Keratinocyte (primary cell): ENCODE measurements around the gene SMIM3. TPM values are rescaled to one million over a fixed set of nuclear protein-coding genes. Genes with fewer than 3 reads are reported as not detected.

Source experiments
- DNase-seq: peaks from one replicate; pipeline ENCODE4 v3.0.0-alpha.2; 2011; ENCODE audit warnings: low read depth, missing footprints, low spot score
- FAIRE-seq: peaks from 2 replicates; lab custom pipeline; 2011; peaks lifted over from hg19 to GRCh38; lab: Jason Lieb, UNC
- H2AFZ ChIP-seq: 2 replicates; pipeline ENCODE4 v1.6.0; 2012; ENCODE audit warnings: low read length, control low read depth, inconsistent platforms; ENCODE audit not compliant: control insufficient read depth
- H3K27ac ChIP-seq: 2 replicates; pipeline ENCODE4 v1.5.1; 2011; ENCODE audit warnings: low read length; ENCODE audit not compliant: control insufficient read depth, insufficient read depth
- H3K27me3 ChIP-seq: 3 replicates; pipeline ENCODE4 v1.6.0; 2011; ENCODE audit warnings: low read length; ENCODE audit not compliant: control insufficient read depth, insufficient read depth; ENCODE audit errors: extremely low read depth
- H3K36me3 ChIP-seq, 2 experiments: 2 replicates in 1 of 2; 3 replicates in 1 of 2; pipeline ENCODE4 v1.5.1; 2011; ENCODE audit warnings: low read length in 2 of 2, mild to moderate bottlenecking in 1 of 2; ENCODE audit not compliant: control insufficient read depth in 2 of 2, insufficient read depth in 2 of 2; ENCODE audit errors: extremely low read depth in 1 of 2
- H3K4me1 ChIP-seq: 3 replicates; pipeline ENCODE4 v1.5.1; 2011; ENCODE audit warnings: low read length; ENCODE audit not compliant: control insufficient read depth, insufficient read depth; ENCODE audit errors: extremely low read depth
- H3K4me2 ChIP-seq: 3 replicates; pipeline ENCODE4 v1.6.0; 2011; ENCODE audit warnings: low read depth, low read length; ENCODE audit not compliant: control insufficient read depth, insufficient read depth; ENCODE audit errors: extremely low read depth
- H3K4me3 ChIP-seq, 3 experiments: fragments of 200-600 bp in 1 of 3; sonication (generic) in 1 of 3; 2 replicates in 2 of 3; 3 replicates in 1 of 3; pipeline ENCODE4 v1.5.1; 2011 to 2016; ENCODE audit warnings: low read length in 3 of 3, mild to moderate bottlenecking in 3 of 3, control low read depth in 2 of 3, inconsistent platforms in 1 of 3, low read depth in 1 of 3, mixed read lengths in 1 of 3, mixed run types in 1 of 3, moderate library complexity in 1 of 3; ENCODE audit not compliant: control insufficient read depth in 2 of 3, insufficient read depth in 2 of 3; ENCODE audit errors: extremely low read depth in 1 of 3
- H3K79me2 ChIP-seq: 2 replicates; pipeline ENCODE4 v1.6.0; 2012; ENCODE audit warnings: low read length; ENCODE audit not compliant: control insufficient read depth, insufficient read depth
- H3K9ac ChIP-seq: 3 replicates; pipeline ENCODE4 v1.6.0; 2011; ENCODE audit warnings: low read length; ENCODE audit not compliant: control insufficient read depth, insufficient read depth; ENCODE audit errors: extremely low read depth
- H3K9me1 ChIP-seq: 3 replicates; pipeline ENCODE4 v1.6.0; 2011; ENCODE audit warnings: low read length; ENCODE audit not compliant: control insufficient read depth, insufficient read depth; ENCODE audit errors: extremely low read depth
- H3K9me3 ChIP-seq: 2 replicates; pipeline ENCODE4 v1.5.1; 2012; ENCODE audit warnings: low read depth, low read length; ENCODE audit not compliant: control insufficient read depth
- H4K20me1 ChIP-seq: 3 replicates; pipeline ENCODE4 v1.6.0; 2011; ENCODE audit warnings: low read length; ENCODE audit not compliant: control insufficient read depth, insufficient read depth; ENCODE audit errors: extremely low read depth
- CTCF ChIP-seq, 3 experiments: IDR thresholded peaks in 1 of 3; conservative IDR thresholded peaks in 1 of 3; optimal IDR thresholded peaks in 1 of 3; 2 replicates in 2 of 3; 3 replicates in 1 of 3; pipeline versions ENCODE3 to v1.5.1; 2011; ENCODE audit warnings: low read length in 3 of 3, mild to moderate bottlenecking in 3 of 3, moderate library complexity in 2 of 3, control low read depth in 1 of 3, inconsistent platforms in 1 of 3; ENCODE audit not compliant: insufficient read depth in 2 of 3; ENCODE audit errors: extremely low read depth in 1 of 3
- EZH2 ChIP-seq: IDR thresholded peaks from one replicate; pipeline ENCODE4 v1.6.1; 2012; ENCODE audit warnings: inconsistent platforms, mild to moderate bottlenecking, low read length, moderate library complexity
- dilution Hi-C: fragments of 300-500 bp; cut with MboI; formaldehyde crosslinking; loops from one replicate; pipeline ENCODE4 v1.7.0; 2020; ENCODE audit warnings: low sequenced_read_pairs; ENCODE audit not compliant: extremely low pct_ligation_motif_present
- polyA plus RNA-seq, 5 experiments: library from polyadenylated mRNA; depleted of rRNA in 3 of 5; stranded (reverse) in 3 of 5; stranded (forward) in 1 of 5; unstranded in 1 of 5; fragments of >200 nt; gene quantifications; 1 replicate in 1 of 5; 2 replicates in 3 of 5; 3 replicates in 1 of 5; pipeline versions ENCODE4 v1.2.1 to v1.2.3, GENCODE V29; 2011 to 2012; ENCODE audit warnings: missing spikeins in 2 of 5, low read depth in 1 of 5, low replicate concordance in 1 of 5

Gene SMIM3
- polyA plus RNA-seq, 1 donor (not counting 4 experiments of a cell fraction or from before 2014, with no cell fraction given) = 29.7 TPM

DNA sequence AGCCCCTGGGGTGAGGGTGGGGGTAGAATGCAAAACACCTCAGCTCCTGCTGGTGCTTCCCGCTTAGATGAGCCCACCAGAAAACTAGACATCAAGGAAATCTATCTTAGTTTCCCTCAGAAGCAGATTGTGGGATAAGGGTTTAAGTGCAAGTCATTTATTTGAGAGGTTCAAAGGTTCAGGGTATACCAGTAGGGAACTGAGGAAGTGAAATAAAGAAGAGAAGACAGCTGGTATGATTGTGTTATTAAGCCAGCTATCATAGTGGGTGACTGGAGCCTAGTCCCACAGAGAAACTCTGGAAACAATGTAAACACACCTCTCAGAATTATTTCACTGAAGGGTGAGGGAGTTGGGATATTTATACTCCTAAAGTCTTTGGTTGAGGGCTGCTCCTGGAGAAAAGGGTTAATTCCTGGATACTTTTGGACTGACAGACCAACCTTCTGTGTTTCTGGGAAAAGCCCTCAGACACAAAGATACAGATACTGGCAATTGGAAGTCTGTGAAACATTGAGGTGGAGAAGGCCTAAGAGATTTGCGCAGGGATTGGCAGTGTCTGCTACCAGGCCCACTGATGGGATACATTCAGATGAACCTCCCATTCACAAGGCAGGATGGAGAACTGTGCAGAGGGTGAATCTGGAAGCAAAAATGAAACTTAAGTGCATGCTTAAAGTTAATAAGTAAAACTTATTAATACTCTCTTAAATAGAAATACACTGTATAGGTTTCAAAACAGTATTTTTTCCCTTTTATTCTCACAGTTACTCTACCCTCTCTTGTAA is 13.4 kb upstream of the SMIM3 start:
- no peak overlapping the region for H2AFZ ChIP-seq
- dilution Hi-C loops = no loop called here
- FAIRE-seq (no peak), DNase-seq (no peak)
- no peak overlapping the region for H3K27ac ChIP-seq
- no peaks in the 10 kb centered on the region for H3K27me3 ChIP-seq
- H3K4me3 ChIP-seq = no peak overlapping the region
- no peaks in the 10 kb centered on the region for H3K9me1 ChIP-seq
- H3K4me1 ChIP-seq = peaks cover 15% of the 10 kb centered on the region
- no peaks in the 10 kb centered on the region for H4K20me1 ChIP-seq
- TF ChIP-seq EZH2 = no peak
- TF ChIP-seq CTCF (optimal IDR thresholded peaks at IDR 0.05 in 1 of 3, IDR thresholded peaks at IDR 0.05 in 1 of 3, conservative IDR thresholded peaks at IDR 0.05 in 1 of 3; ENCODE audit: extremely low read depth in 1 of 3, insufficient read depth in 2 of 3, low read length in 3 of 3) = no peak
- H3K4me2 ChIP-seq = no peak overlapping the region
- H3K79me2 ChIP-seq = no peaks in the 10 kb centered on the region
- no peak overlapping the region for H3K9ac ChIP-seq
- H3K9me3 ChIP-seq = no peaks in the 10 kb centered on the region
- H3K36me3 ChIP-seq = no peaks in the 10 kb centered on the region

DNA sequence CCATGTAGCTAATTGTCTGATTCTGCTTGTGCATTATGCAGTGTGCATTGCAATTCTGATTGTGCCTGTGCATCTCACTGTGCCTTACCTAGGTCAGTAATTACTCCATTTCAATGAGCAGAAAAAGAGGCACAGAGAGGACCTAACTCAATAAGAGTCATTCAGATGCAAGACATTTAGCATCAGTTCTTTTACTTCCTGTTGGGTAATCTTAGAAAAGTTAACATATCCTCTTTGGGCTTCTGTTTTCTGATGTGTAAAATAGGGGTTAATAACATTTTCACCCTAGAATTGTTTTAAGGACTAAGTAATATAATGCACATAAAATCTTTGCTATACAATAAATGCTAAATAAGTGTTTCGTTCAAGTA is 12.8 kb upstream of the SMIM3 start:
- Histone ChIP-seq H3K36me3 (no peaks in the 10 kb centered on the region), H3K9ac (no peak overlapping the region), H3K4me3 (no peak overlapping the region), H2AFZ (no peak overlapping the region), H3K27ac (no peak overlapping the region), H3K4me2 (no peak overlapping the region), H3K9me3 (no peaks in the 10 kb centered on the region), H3K4me1 (peaks cover 15% of the 10 kb centered on the region), H3K27me3 (no peaks in the 10 kb centered on the region), H3K79me2 (no peaks in the 10 kb centered on the region), H3K9me1 (no peaks in the 10 kb centered on the region), H4K20me1 (no peaks in the 10 kb centered on the region)
- dilution Hi-C loops = no loop called here
- FAIRE-seq (no peak), DNase-seq (no peak)
- TF ChIP-seq EZH2 = no peak
- no peak for TF ChIP-seq CTCF (optimal IDR thresholded peaks at IDR 0.05 in 1 of 3, IDR thresholded peaks at IDR 0.05 in 1 of 3, conservative IDR thresholded peaks at IDR 0.05 in 1 of 3; ENCODE audit: extremely low read depth in 1 of 3, insufficient read depth in 2 of 3, low read length in 3 of 3)
